ENCODE measurements around the gene CHIC1. TPM values are rescaled to one million over a fixed set of nuclear protein-coding genes. Genes with fewer than 3 reads are reported as not detected.
"Not testable (repeated sequence)": the region's sequence is repeated elsewhere in the genome, so short reads cannot be mapped to it uniquely, and the experiment has no call there.

The CHIC1 gene
- total RNA-seq, 1 donor from 2014 or later = 4.8 TPM

DNA sequence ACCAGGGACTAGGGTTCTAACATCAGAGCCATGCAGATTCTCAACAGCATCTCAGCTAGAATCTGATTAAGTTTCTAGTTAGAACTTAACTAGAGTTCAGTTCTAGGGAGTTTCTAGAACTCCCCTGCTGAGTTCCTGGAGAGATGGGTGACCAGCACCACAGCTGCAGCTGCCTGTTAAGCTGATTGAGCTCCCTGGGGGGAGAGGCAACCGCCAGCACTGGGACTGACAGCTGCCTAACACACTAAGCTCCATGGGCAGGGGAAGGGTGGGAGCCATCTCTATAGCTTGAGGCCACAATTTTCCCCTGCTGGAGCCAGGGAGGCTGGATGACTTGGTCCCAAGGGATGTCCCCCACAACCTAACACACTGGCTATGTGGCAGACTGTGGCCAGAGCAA is 84.2 kb downstream of the CHIC1 start:
- no peaks in the 10 kb centered on the region for H3K4me1 Mint-ChIP-seq
- intact Hi-C loops (cut with micrococcal nuclease) = no loop called here
- H3K27ac Mint-ChIP-seq = no peak overlapping the region
- no peaks in the 10 kb centered on the region for H3K27me3 Mint-ChIP-seq
- H3K36me3 Mint-ChIP-seq (ENCODE audit: low read depth) = peaks cover 7% of the 10 kb centered on the region
- no peak overlapping the region for H3K4me3 Mint-ChIP-seq
- DNase-seq = no peak
- H3K9me3 Mint-ChIP-seq = no peaks in the 10 kb centered on the region

- H3K4me3 Mint-ChIP-seq = no peak overlapping the region
- H3K9me3 Mint-ChIP-seq = no peaks in the 10 kb centered on the region
- H3K4me1 Mint-ChIP-seq = no peaks in the 10 kb centered on the region
- no peaks in the 10 kb centered on the region for H3K27me3 Mint-ChIP-seq
- intact Hi-C loops (cut with micrococcal nuclease) = no loop called here
- peaks cover 7% of the 10 kb centered on the region for H3K36me3 Mint-ChIP-seq (ENCODE audit: low read depth)
- no peak overlapping the region for H3K27ac Mint-ChIP-seq
- DNase-seq = no peak
Measured at GRCh38 chrX:73647632-73648322, 84.8 kb downstream of the CHIC1 start.

GRCh38 chrX:73661322-73661721 is 98.3 kb downstream of the CHIC1 start:
- H3K27ac Mint-ChIP-seq; H3K36me3 Mint-ChIP-seq (ENCODE audit: low read depth); H3K4me1 Mint-ChIP-seq; DNase-seq; H3K9me3 Mint-ChIP-seq; H3K27me3 Mint-ChIP-seq; intact Hi-C loops (cut with micrococcal nuclease); H3K4me3 Mint-ChIP-seq: not testable (repeated sequence)

DNA sequence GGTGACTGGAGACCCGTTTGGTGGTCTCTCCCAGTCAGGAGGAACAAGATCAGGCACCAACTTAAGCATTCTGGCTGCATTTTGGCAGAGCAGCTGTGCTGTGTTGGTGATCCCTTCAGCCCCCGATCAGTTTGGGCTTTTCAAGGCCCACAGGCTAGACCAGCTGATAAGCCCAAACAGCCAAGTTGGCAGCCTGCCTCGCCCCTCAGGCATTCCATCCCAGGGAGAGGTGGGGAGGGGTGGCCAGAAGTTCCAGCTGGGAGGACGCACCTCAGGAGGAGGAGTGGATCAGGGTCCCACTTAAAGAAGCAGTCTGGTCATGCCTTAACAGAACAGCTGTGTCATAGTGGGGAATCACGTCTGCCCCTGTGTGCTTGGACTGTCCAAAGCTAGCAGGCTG is 105.8 kb downstream of the CHIC1 start:
- Mint-ChIP-seq H3K4me3 (no peak overlapping the region), H3K27me3 (no peaks in the 10 kb centered on the region), H3K4me1 (no peaks in the 10 kb centered on the region), H3K27ac (no peak overlapping the region), H3K36me3 (ENCODE audit: low read depth) (no peaks in the 10 kb centered on the region), H3K9me3 (peaks cover 8% of the 10 kb centered on the region)
- no peak for DNase-seq
- intact Hi-C loops (cut with micrococcal nuclease) = no loop called here

DNA sequence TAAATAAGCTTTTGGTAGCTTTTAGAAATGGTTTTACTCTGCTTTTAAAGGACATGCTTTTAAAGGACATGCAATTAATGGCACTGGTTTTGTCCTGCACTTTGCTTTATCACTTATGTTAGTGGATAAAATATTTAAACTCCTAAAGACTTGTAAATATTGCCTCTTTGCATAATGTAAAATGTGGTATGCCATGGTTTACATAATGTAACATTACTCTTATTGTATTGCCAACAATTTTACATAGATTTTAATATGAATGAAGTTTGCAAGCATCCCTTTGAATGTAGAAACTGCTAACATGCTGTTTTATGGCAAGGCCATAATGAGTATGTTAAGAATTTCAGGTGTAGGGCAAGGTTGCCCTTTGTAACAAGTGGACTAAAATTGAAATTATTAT is 118.4 kb downstream of the CHIC1 start:
- no peaks in the 10 kb centered on the region for H3K27me3 Mint-ChIP-seq
- no peaks in the 10 kb centered on the region for H3K4me1 Mint-ChIP-seq
- no peak overlapping the region for H3K4me3 Mint-ChIP-seq
- intact Hi-C loops (cut with micrococcal nuclease) = no loop called here
- H3K9me3 Mint-ChIP-seq = no peaks in the 10 kb centered on the region
- H3K36me3 Mint-ChIP-seq (ENCODE audit: low read depth) = no peaks in the 10 kb centered on the region
- H3K27ac Mint-ChIP-seq = no peak overlapping the region
- no peak for DNase-seq

- no peak for DNase-seq
- no peaks in the 10 kb centered on the region for H3K4me1 Mint-ChIP-seq
- no peaks in the 10 kb centered on the region for H3K27me3 Mint-ChIP-seq
- H3K36me3 Mint-ChIP-seq (ENCODE audit: low read depth) = no peaks in the 10 kb centered on the region
- intact Hi-C loops (cut with micrococcal nuclease) = no loop called here
- no peak overlapping the region for H3K4me3 Mint-ChIP-seq
- no peaks in the 10 kb centered on the region for H3K9me3 Mint-ChIP-seq
- H3K27ac Mint-ChIP-seq = no peak overlapping the region
Measured at GRCh38 chrX:73683236-73683859, 120.4 kb downstream of the CHIC1 start.

DNA sequence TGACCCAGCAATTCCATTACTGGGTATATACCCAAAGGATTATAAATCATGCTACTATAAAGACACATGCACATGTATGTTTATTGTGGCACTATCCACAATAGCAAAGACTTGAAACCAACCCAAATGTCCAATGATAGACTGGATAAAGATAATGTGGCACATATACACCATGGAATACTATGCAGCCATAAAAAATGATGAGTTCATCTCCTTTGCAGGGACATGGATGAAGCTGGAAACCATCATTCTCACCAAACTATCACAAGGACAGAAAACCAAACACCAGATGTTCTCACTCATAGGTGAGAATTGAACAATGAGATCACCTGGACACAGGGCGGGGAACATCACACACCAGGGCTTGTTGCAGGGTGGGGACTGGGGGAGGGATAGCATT is 144.0 kb downstream of the CHIC1 start:
- H3K27ac Mint-ChIP-seq; H3K36me3 Mint-ChIP-seq (ENCODE audit: low read depth); H3K4me1 Mint-ChIP-seq; DNase-seq; H3K9me3 Mint-ChIP-seq; H3K27me3 Mint-ChIP-seq; H3K4me3 Mint-ChIP-seq; intact Hi-C loops (cut with micrococcal nuclease): not testable (repeated sequence)

GRCh38 chrX:73728602-73729001 is 165.6 kb downstream of the CHIC1 start:
- Mint-ChIP-seq H3K4me3 (no peak overlapping the region), H3K4me1 (no peaks in the 10 kb centered on the region), H3K9me3 (no peaks in the 10 kb centered on the region), H3K27me3 (no peaks in the 10 kb centered on the region), H3K36me3 (ENCODE audit: low read depth) (no peaks in the 10 kb centered on the region), H3K27ac (no peak overlapping the region)
- intact Hi-C loops (cut with micrococcal nuclease) = no loop called here
- no peak for DNase-seq

Other genes starting within 250 kb of the CHIC1 start
- not detected in 2 replicates for gene CDX4, start 116.1 kb upstream of the CHIC1 start, total RNA-seq

All from activated CD4-positive, alpha-beta T cell treated with anti-CD3 and anti-CD28 coated beads, Interleukin-2, amount 10 ng/mL, durations not matched to agents 24 days and 14 days (primary cell).